Hematopoietic multipotent progenitor cell treated with erythropoietin and hydrocortisone succinate and interleukin-3 and kit ligand, for 15 days (in vitro differentiated cells): ENCODE measurements around the gene GSK3B.

ENCODE experiments used
- DNase-seq: peaks from one replicate; pipeline ENCODE4 v3.0.0-alpha.2; 2015; ENCODE audit warnings: low spot score

GSK3B gene

GRCh38 chr3:119872773-119873172, 221.5 kb downstream of the GSK3B start:
- DNase-seq, result no peak

- no peak for DNase-seq
Observed at GRCh38 chr3:119871571-119871970, 222.7 kb downstream of the GSK3B start.

- no peak for DNase-seq
Observed at GRCh38 chr3:119870512-119870911, 223.7 kb downstream of the GSK3B start.

GRCh38 chr3:119864476-119864875, 229.8 kb downstream of the GSK3B start:
- DNase-seq, result no peak

GRCh38 chr3:119862616-119863015, 231.6 kb downstream of the GSK3B start:
- no peak for DNase-seq

GRCh38 chr3:119861681-119862080, 232.6 kb downstream of the GSK3B start:
- DNase-seq, result no peak

GRCh38 chr3:119859728-119860127, 234.5 kb downstream of the GSK3B start:
- no peak for DNase-seq

- DNase-seq, result no peak
Observed at GRCh38 chr3:119858957-119859356, 235.3 kb downstream of the GSK3B start.

- no peak for DNase-seq
Observed at GRCh38 chr3:119856695-119857094, 237.6 kb downstream of the GSK3B start.

GRCh38 chr3:119849126-119849525, 245.1 kb downstream of the GSK3B start:
- no peak for DNase-seq

- DNase-seq, result no peak
Observed at GRCh38 chr3:119841808-119842471, 252.3 kb downstream of the GSK3B start.

- no peak for DNase-seq
Observed at GRCh38 chr3:119835556-119835955, 258.7 kb downstream of the GSK3B start.

GRCh38 chr3:119834754-119835370, 259.4 kb downstream of the GSK3B start:
- no peak for DNase-seq

GRCh38 chr3:119831941-119832371, 262.3 kb downstream of the GSK3B start:
- DNase-seq, result no peak

- DNase-seq, result no peak
Observed at GRCh38 chr3:119831022-119831421, 263.2 kb downstream of the GSK3B start.

GRCh38 chr3:119829420-119829819, 264.8 kb downstream of the GSK3B start:
- DNase-seq, result no peak

- no peak for DNase-seq
Observed at GRCh38 chr3:119826711-119827608, 267.3 kb downstream of the GSK3B start.

- no peak for DNase-seq
Observed at GRCh38 chr3:119825820-119826219, 268.4 kb downstream of the GSK3B start.

- no peak for DNase-seq
Observed at GRCh38 chr3:119819806-119820205, 274.4 kb downstream of the GSK3B start.

GRCh38 chr3:119818937-119819336, 275.3 kb downstream of the GSK3B start:
- no peak for DNase-seq

- DNase-seq, result no peak
Observed at GRCh38 chr3:119817583-119818363, 276.5 kb downstream of the GSK3B start.

GRCh38 chr3:119817071-119817470, 277.2 kb downstream of the GSK3B start:
- DNase-seq, result no peak
